ENCODE data around the gene NCOR2. TPM values are rescaled to one million over a fixed set of nuclear protein-coding genes. Genes with fewer than 3 reads are reported as not detected.

NCOR2 gene
- total and polyA plus RNA-seq, 2 donors (not counting 1 experiment from before 2014, with no cell fraction given) = 25.9 to 144 TPM

GRCh38 chr12:124531281-124531745 lies 36.1 kb downstream of the NCOR2 start:
- no peaks in the 10 kb centered on the region for H3K9me3 Mint-ChIP-seq (ENCODE audit: insufficient read depth)
- TF ChIP-seq EZH2 (IDR thresholded peaks at IDR 0.05; ENCODE audit: borderline replicate concordance, insufficient read depth, low read depth, low read length, poor library complexity, severe bottlenecking) = no peak
- TF ChIP-seq CTCF (IDR thresholded peaks at IDR 0.05) = no peak
- CTCF ChIA-PET = no interaction called here
- Histone ChIP-seq H3K9me3 (ENCODE audit: control extremely low read depth in 1 of 3, control insufficient read depth in 2 of 3, insufficient read depth in 1 of 3, low read length in 2 of 3) (no peaks in the 10 kb centered on the region), H3K79me2 (ENCODE audit: control insufficient read depth, insufficient read depth, low read length) (peaks cover 75% of the 10 kb centered on the region), H3K4me2 (replicated peaks; ENCODE audit: low read depth, low read length, poor library complexity, severe bottlenecking) (no peak overlapping the region), H3K4me1 (ENCODE audit: control insufficient read depth in 2 of 2, insufficient read depth in 2 of 2, low read length in 2 of 2) (no peaks in the 10 kb centered on the region), H2AFZ (ENCODE audit: insufficient read depth, low read depth, low read length, poor library complexity, severe bottlenecking) (no peak overlapping the region), H3K9ac (ENCODE audit: low read length) (no peak overlapping the region), H4K20me1 (ENCODE audit: control insufficient read depth, insufficient read depth, low read length, poor library complexity, severe bottlenecking) (peaks cover 60% of the 10 kb centered on the region), H3K27ac (ENCODE audit: low read length in 2 of 2) (no peak overlapping the region), H3K36me3 (replicated peaks in 1 of 2; ENCODE audit: control extremely low read depth in 1 of 2, control insufficient read depth in 1 of 2, extremely low read depth in 1 of 2, insufficient read depth in 2 of 2, low read length in 1 of 2) (peaks cover 0 to 4% of the 10 kb centered on the region in 2 experiments), H3K4me3 (ENCODE audit: control extremely low read depth in 1 of 5, extremely low read depth in 1 of 5, insufficient read depth in 1 of 5, low read depth in 2 of 5, low read length in 4 of 5) (no peak overlapping the region), H3K27me3 (replicated peaks in 1 of 4; ENCODE audit: control extremely low read depth in 1 of 4, control insufficient read depth in 3 of 4, insufficient read depth in 4 of 4, low read length in 3 of 4) (no peaks in the 10 kb centered on the region)
- 69% methylated on average over 9 of the region's 14 CpGs for WGBS (ENCODE audit: insufficient coverage)
- H3K4me3 Mint-ChIP-seq = no peak overlapping the region
- ATAC-seq (ENCODE audit: low read depth) (no peak), DNase-seq (no peak)
- H3K27me3 Mint-ChIP-seq = no peaks in the 10 kb centered on the region
- H3K27ac Mint-ChIP-seq = no peak overlapping the region
- intact Hi-C loops (cut with micrococcal nuclease) = no loop called here
- POLR2A ChIA-PET = no interaction called here
- peaks cover 13% of the 10 kb centered on the region for H3K4me1 Mint-ChIP-seq

GRCh38 chr12:124530637-124531263 lies 36.7 kb downstream of the NCOR2 start:
- Histone ChIP-seq H3K9me3 (ENCODE audit: control extremely low read depth in 1 of 3, control insufficient read depth in 2 of 3, insufficient read depth in 1 of 3, low read length in 2 of 3) (no peaks in the 10 kb centered on the region), H3K4me1 (ENCODE audit: control insufficient read depth in 2 of 2, insufficient read depth in 2 of 2, low read length in 2 of 2) (no peaks in the 10 kb centered on the region), H3K27me3 (replicated peaks in 1 of 4; ENCODE audit: control extremely low read depth in 1 of 4, control insufficient read depth in 3 of 4, insufficient read depth in 4 of 4, low read length in 3 of 4) (no peaks in the 10 kb centered on the region), H3K27ac (ENCODE audit: low read length in 2 of 2) (no peak overlapping the region), H3K36me3 (replicated peaks in 1 of 2; ENCODE audit: control extremely low read depth in 1 of 2, control insufficient read depth in 1 of 2, extremely low read depth in 1 of 2, insufficient read depth in 2 of 2, low read length in 1 of 2) (peaks cover 0 to 4% of the 10 kb centered on the region in 2 experiments), H4K20me1 (ENCODE audit: control insufficient read depth, insufficient read depth, low read length, poor library complexity, severe bottlenecking) (peaks cover 60% of the 10 kb centered on the region), H3K4me2 (replicated peaks; ENCODE audit: low read depth, low read length, poor library complexity, severe bottlenecking) (no peak overlapping the region), H3K79me2 (ENCODE audit: control insufficient read depth, insufficient read depth, low read length) (peaks cover 70% of the 10 kb centered on the region), H3K9ac (ENCODE audit: low read length) (no peak overlapping the region), H3K4me3 (ENCODE audit: control extremely low read depth in 1 of 5, extremely low read depth in 1 of 5, insufficient read depth in 1 of 5, low read depth in 2 of 5, low read length in 4 of 5) (no peak overlapping the region), H2AFZ (ENCODE audit: insufficient read depth, low read depth, low read length, poor library complexity, severe bottlenecking) (no peak overlapping the region)
- peaks cover 12% of the 10 kb centered on the region for H3K4me1 Mint-ChIP-seq
- 94% methylated on average over 7 of the region's 9 CpGs for WGBS (ENCODE audit: insufficient coverage)
- ChIA-PET CTCF (no interaction called here), POLR2A (no interaction called here)
- no peak for TF ChIP-seq EZH2 (IDR thresholded peaks at IDR 0.05; ENCODE audit: borderline replicate concordance, insufficient read depth, low read depth, low read length, poor library complexity, severe bottlenecking)
- no peak for TF ChIP-seq CTCF (IDR thresholded peaks at IDR 0.05)
- intact Hi-C loops (cut with micrococcal nuclease) = no loop called here
- no peak for ATAC-seq (ENCODE audit: low read depth)
- DNase-seq = no peak
- no peak overlapping the region for H3K4me3 Mint-ChIP-seq
- no peaks in the 10 kb centered on the region for H3K27me3 Mint-ChIP-seq
- no peak overlapping the region for H3K27ac Mint-ChIP-seq
- no peaks in the 10 kb centered on the region for H3K9me3 Mint-ChIP-seq (ENCODE audit: insufficient read depth)

Measured in B cell (primary cell).